Hematopoietic multipotent progenitor cell (in vitro differentiated cells): Measurements from ENCODE around the gene FNDC3B. TPM values are rescaled to one million over a fixed set of nuclear protein-coding genes. Genes with fewer than 3 reads are reported as not detected.

Experiments used
- DNase-seq, 3 donors: peaks; one replicate each; pipeline ENCODE4 v3.0.0-alpha.2; 2011 to 2015; ENCODE audit warnings: low read depth in 2 of 3, low spot score in 2 of 3
- total RNA-seq: library from RNA; depleted of rRNA; stranded (reverse); fragments of >200 nt; gene quantifications from one replicate; pipeline ENCODE4 v1.2.3, GENCODE V29; 2012

FNDC3B gene
- total RNA-seq, 1 donor, result 28.0 TPM

GRCh38 chr3:172111163-172111562, 71.8 kb downstream of the FNDC3B start:
- no peak for DNase-seq

GRCh38 chr3:172112078-172112733, 72.8 kb downstream of the FNDC3B start:
- no peak for DNase-seq

- no peak for DNase-seq
Measured at GRCh38 chr3:172112734-172113120, 73.3 kb downstream of the FNDC3B start.

GRCh38 chr3:172113710-172114109, 74.3 kb downstream of the FNDC3B start:
- no peak for DNase-seq

- DNase-seq, result no peak
Measured at GRCh38 chr3:172115059-172115458, 75.7 kb downstream of the FNDC3B start.

- DNase-seq, result no peak
Measured at GRCh38 chr3:172115787-172116186, 76.4 kb downstream of the FNDC3B start.

GRCh38 chr3:172118019-172118418, 78.6 kb downstream of the FNDC3B start:
- DNase-seq, result no peak

- DNase-seq, result no peak
Measured at GRCh38 chr3:172119266-172119969, 80.0 kb downstream of the FNDC3B start.

- DNase-seq, result no peak
Measured at GRCh38 chr3:172120912-172121311, 81.5 kb downstream of the FNDC3B start.

- no peak for DNase-seq
Measured at GRCh38 chr3:172121981-172122380, 82.6 kb downstream of the FNDC3B start.

- DNase-seq, result no peak
Measured at GRCh38 chr3:172124271-172124670, 84.9 kb downstream of the FNDC3B start.

- no peak for DNase-seq
Measured at GRCh38 chr3:172125053-172125452, 85.7 kb downstream of the FNDC3B start.

- DNase-seq, result no peak
Measured at GRCh38 chr3:172125963-172126457, 86.6 kb downstream of the FNDC3B start.

- no peak for DNase-seq
Measured at GRCh38 chr3:172126741-172127140, 87.4 kb downstream of the FNDC3B start.

- no peak for DNase-seq
Measured at GRCh38 chr3:172127141-172127540, 87.8 kb downstream of the FNDC3B start.

- no peak for DNase-seq
Measured at GRCh38 chr3:172127929-172128580, 88.7 kb downstream of the FNDC3B start.

GRCh38 chr3:172128858-172129257, 89.5 kb downstream of the FNDC3B start:
- DNase-seq, result no peak

GRCh38 chr3:172129498-172129849, 90.1 kb downstream of the FNDC3B start:
- no peak for DNase-seq

GRCh38 chr3:172129850-172130716, 90.7 kb downstream of the FNDC3B start:
- peak; percentile 17 to 88 (median 85) for DNase-seq

- DNase-seq, result no peak
Measured at GRCh38 chr3:172130717-172131050, 91.3 kb downstream of the FNDC3B start.

- no peak for DNase-seq
Measured at GRCh38 chr3:172131746-172132145, 92.4 kb downstream of the FNDC3B start.
